GM18520 (cell line): ENCODE measurements around the gene SLC25A30.
"Not testable (repeated sequence)": the region's sequence is repeated elsewhere in the genome, so short reads cannot be mapped to it uniquely, and the experiment has no call there.

Experiments used
- ATAC-seq: cut with Tn5 transposase; IDR thresholded peaks from one replicate; pipeline ENCODE4 v1.9.1; 2021; ENCODE audit not compliant: unreplicated experiment

The SLC25A30 gene

GRCh38 chr13:45368571-45368970, 49.6 kb downstream of the SLC25A30 start:
- ATAC-seq: no peak

DNA sequence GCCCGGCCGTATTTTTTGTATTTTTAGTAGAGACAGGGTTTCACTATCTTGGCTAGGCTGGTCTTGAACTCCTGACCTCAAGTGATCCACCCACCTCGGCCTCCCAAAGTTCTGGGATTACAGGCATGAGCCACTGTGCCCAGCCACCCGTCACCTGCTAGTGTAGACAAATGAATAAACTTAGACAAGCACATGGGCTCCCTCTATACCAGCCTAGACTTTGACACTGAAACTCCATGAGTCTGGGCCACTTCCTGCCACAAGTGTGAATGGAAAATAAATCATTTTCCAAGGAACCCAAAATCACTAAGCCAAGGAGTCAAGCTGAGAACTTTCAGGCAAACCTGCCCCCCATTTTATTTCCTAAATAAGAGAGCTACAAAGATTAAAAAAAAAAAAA, 50.2 kb downstream of the SLC25A30 start:
- ATAC-seq: no peak

- ATAC-seq: peak; percentile 97
Measured at GRCh38 chr13:45367358-45367757, 50.8 kb downstream of the SLC25A30 start.

DNA sequence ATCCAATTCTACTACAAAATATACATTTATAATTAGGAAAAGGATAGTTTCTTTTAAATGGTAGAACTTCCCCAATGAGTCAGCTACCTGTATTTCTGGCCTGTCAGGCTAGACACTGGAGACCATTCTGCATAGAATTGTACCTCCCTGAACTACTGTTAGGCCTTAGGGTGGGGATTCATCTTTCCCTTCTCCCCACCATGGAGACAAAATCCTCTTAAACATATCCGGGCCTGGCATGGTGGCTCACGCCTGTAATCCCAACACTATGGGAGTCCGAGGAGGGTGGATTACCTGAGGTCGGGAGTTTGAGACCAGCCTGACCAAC, 52.7 kb downstream of the SLC25A30 start:
- ATAC-seq: no peak

DNA sequence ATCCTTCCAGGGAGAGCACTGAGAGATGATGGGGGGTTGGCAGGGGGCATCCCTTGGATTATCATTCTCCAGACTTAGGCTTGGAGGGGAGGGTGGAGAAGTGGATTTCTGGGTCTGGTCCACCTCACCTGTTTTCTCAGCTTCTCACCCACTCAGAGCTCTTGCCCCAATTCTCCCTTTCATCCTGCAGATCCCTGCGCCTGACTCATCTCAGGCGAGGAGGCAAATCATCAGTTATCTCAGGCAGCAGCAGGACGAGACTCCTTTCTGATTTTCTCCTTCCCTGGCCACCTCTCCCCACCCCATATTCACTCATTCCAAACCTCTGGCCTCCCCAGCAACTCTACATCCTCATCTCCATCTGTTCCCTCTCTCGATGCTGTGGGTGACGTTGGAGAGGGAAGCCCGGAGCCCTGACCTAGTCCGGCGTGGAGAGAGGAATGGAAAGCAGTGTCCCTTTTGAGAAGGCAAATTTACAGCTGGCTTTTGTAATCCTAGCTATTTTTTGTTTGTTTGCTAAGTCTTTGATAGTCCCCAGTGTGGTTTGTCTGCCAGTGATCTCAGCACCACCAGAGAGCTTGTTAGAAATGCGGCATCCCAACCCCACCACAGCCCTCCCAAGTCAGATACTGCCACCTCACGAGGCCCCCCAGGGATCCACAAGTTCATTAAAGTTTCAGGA, 53.2 kb downstream of the SLC25A30 start:
- no peak for ATAC-seq

GRCh38 chr13:45362939-45363338, 55.2 kb downstream of the SLC25A30 start:
- no peak for ATAC-seq

DNA sequence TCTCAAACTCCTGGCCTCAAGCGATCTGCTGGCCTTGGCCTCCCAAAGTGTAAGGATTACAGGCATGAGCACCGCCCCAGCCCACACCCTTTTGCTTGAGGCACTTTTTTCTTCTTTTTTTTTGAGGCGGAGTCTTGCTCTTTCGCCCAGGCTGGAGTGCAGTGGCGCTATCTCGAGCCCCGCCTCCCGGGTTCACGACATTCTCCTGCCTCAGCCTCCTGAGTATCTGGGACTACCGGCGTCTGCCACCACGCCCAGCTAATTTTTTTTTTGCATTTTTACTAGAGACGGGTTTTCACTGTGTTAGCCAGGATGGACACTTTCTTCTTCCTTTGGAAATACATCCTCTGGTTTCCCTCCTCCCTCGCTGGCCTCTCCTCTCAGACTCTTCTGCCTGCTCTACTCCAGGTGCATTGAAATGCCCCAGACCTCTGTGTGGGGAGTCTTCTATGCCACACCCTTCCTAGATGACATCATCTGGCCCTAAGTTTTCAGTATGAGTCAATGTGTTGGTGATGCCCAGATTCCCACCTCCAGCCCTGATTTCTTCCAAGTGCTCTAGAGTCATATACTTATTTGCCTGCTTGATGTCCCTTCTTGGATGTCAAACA, 56.5 kb downstream of the SLC25A30 start:
- no peak for ATAC-seq

- ATAC-seq: no peak
Measured at GRCh38 chr13:45356966-45357672, 61.1 kb downstream of the SLC25A30 start.

DNA sequence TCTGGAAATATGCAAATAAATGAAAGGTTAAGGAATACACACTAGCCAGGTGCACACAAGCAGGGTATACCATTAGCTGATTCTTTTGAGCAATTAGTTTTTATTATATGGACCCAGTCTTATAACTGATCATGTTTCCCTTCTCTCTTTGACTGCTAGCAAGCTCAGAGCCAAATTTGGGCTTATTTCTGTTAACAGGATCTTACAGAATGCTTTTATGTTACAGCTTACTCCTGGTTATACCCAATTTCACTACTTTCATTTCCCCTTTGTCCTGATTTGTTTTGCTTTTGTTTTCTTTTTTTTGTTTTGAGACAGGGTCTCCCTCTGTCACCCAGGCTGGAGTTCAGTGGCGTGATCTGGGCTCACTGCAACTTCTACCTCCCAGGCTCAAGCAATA, 64.3 kb downstream of the SLC25A30 start:
- ATAC-seq: no peak

DNA sequence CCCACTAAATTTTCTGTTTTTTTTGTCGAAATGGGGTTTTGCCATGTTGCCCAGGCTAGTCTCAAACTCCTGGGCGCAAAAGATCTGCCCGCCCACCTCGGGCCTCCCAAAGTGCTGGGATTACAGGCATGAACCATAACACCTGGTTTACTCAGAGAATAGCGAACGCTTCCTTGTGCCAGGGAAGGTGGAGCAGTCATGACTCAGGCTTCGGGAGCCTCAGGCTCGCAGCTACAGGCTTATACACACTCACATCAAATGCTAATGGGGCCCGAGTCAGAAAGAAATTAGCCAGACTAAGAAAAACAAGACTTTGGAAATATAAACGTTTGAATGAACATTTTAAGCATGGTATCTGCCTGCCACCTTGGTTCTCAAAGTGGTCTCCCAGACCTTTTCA, 66.1 kb downstream of the SLC25A30 start:
- ATAC-seq: no peak

DNA sequence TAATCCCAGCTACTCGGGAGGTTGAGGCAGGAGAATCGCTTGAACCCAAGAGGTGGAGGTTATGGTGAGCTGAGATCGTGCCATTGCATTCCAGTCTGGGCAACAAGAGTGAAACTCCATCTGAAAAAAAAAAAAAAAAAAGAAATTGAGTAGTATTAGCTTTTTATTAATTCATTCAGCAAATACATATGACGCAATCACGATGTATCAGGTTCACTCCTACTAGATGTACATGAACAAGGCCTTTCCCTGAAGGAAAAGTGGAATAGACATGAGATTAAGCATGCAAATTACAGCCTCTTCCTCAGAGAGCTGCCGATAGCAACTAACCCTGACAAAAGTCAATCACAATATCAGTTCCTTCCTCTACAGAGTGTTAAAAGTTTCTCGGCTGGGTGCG, 68.0 kb downstream of the SLC25A30 start:
- ATAC-seq: no peak

DNA sequence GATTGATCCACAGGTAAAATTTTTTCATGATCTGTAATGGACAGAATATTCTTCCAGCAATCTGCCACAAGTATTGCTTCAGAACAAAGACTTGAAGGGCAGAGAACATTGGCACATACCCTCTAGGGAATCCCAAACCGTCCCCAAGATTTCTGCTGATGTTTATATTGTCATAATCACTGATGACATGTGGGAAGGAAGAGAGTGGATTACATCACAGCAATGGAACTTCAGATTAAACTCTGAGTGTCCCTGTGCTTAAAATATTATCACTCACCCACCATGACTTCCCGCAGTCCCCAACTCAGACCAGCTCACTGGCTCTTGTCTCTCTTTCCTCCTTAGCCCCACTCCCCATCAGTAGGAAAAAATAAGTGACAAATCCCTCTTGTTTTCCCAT, 68.7 kb downstream of the SLC25A30 start:
- ATAC-seq: no peak

DNA sequence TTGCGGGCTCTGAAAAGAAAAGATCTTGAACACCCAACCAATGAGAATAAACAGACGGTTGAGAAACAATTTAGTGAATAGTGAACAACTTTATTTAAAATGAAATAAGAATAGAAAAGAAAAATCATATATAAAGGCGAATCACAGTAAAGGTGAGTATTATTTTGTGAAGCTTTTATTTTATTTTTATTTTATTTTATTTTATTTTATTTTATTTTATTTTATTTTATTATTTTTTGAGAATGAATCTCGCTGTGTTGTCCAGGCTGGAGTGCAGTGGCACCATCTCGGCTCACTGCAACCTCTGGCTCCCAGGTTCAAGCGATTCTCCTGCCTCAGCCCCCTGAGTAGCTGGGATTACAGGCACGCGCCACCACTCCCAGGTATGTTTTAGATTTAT, 74.1 kb downstream of the SLC25A30 start:
- not testable (repeated sequence) for ATAC-seq
